ENCODE measurements around the gene FIGNL1. TPM values are rescaled to one million over a fixed set of nuclear protein-coding genes. Genes with fewer than 3 reads are reported as not detected.

FIGNL1 gene
- total and polyA plus RNA-seq, 2 donors (not counting 3 experiments of a cell fraction or from before 2014, with no cell fraction given) = 20.8 to 49.3 TPM

DNA sequence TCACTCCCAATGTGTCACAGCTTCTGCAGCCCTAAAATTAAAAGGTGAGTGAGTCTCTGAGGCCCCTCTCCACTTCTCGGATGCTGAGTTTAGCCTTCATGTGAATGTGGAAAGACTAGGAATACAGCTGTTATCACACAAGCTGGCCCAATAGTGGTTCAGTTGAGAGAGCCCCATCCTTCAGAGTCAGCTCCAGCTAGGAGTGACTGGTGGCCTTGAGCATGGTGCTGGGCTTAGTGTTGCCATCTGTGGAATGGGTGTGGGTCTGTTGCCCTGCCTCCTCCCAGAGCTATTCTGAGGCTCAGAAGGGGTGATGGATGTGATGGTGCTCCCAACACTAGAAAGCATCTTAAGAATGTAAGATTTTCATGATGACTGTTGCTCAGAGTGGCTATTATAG, 55.8 kb downstream of the FIGNL1 start:
- no TSS peak for BruUV-seq (replicated peaks)
- POLR2A ChIA-PET = no interaction called here
- intact Hi-C loops (cut with micrococcal nuclease) (no loop called here), dilution Hi-C loops (cut with MboI; ENCODE audit: extremely low pct_ligation_motif_present, low sequenced_read_pairs) (no loop called here)
- no peak for FAIRE-seq
- Histone ChIP-seq H3K4me3 (replicated peaks in 1 of 3; ENCODE audit: insufficient read depth in 1 of 3, low read depth in 1 of 3, low read length in 3 of 3) (no peak overlapping the region), H2AFZ (ENCODE audit: low read depth, low read length) (no peak overlapping the region), H3K27me3 (ENCODE audit: control insufficient read depth in 2 of 2, insufficient read depth in 2 of 2, low read length in 2 of 2) (peaks cover 6 to 24% of the 10 kb centered on the region in 2 experiments), H3K9me3 (replicated peaks; ENCODE audit: control insufficient read depth, insufficient read depth, low read length) (no peaks in the 10 kb centered on the region), H3K9ac (replicated peaks; ENCODE audit: extremely low read depth, insufficient read depth, low read length) (no peak overlapping the region), H3K27ac (ENCODE audit: insufficient read depth, low read depth, low read length) (no peak overlapping the region), H3K4me2 (ENCODE audit: insufficient read depth, low read length) (no peak overlapping the region), H3K36me3 (ENCODE audit: control insufficient read depth in 2 of 2, extremely low read depth in 1 of 2, insufficient read depth in 2 of 2, low read length in 2 of 2) (no peaks in the 10 kb centered on the region), H4K20me1 (replicated peaks; ENCODE audit: control insufficient read depth, extremely low read depth, insufficient read depth, low read length) (no peaks in the 10 kb centered on the region), H3K79me2 (ENCODE audit: control insufficient read depth, insufficient read depth, low read length) (no peaks in the 10 kb centered on the region), H3K9me1 (replicated peaks; ENCODE audit: control insufficient read depth, extremely low read depth, insufficient read depth, low read length) (no peaks in the 10 kb centered on the region), H3K4me1 (ENCODE audit: control insufficient read depth, extremely low read depth, insufficient read depth, low read length) (no peaks in the 10 kb centered on the region)
- TF ChIP-seq, protein P1, sequence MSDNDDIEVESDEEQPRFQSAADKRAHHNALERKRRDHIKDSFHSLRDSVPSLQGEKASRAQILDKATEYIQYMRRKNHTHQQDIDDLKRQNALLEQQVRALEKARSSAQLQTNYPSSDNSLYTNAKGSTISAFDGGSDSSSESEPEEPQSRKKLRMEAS (IDR thresholded peaks at IDR 0.05; ENCODE audit: insufficient read depth, insufficient read length) = no peak
- no peak for DNase-seq (ENCODE audit: low read depth, low spot score)
- CTCF ChIA-PET = no interaction called here

Small RNAs within 50 kb of the gene (small RNA-seq; reads per million reads assigned to genes)
- not detected for gene RNU6-1091P (ENCODE audit: insufficient read depth, insufficient read length, low read depth, low replicate concordance)

Other genes with a start within 250 kb of the FIGNL1 start
- gene IKZF1, start 145.6 kb downstream of the FIGNL1 start, total RNA-seq = 0.20 TPM in 1 of 2 replicates, not detected in the other
- gene IKZF1, start 145.6 kb downstream of the FIGNL1 start, polyA plus RNA-seq = 0.01 and 0.03 TPM in 2 replicates
- gene DDC, start 115.1 kb upstream of the FIGNL1 start, total RNA-seq = not detected in 2 replicates
- gene DDC, start 115.1 kb upstream of the FIGNL1 start, polyA plus RNA-seq = not detected in 2 replicates

Data from endothelial cell of umbilical vein (primary cell).